ENCODE measurements around the gene ADK. TPM values are rescaled to one million over a fixed set of nuclear protein-coding genes. Genes with fewer than 3 reads are reported as not detected.

Gene ADK
- total and polyA plus RNA-seq, 2 experiments from 2014 or later: 39.9 to 53.0 TPM

- Histone ChIP-seq H3K27ac (ENCODE audit: low read depth) (no peak overlapping the region), H3K4me3 (no peak overlapping the region), H3K4me1 (ENCODE audit: insufficient read depth) (peaks cover 4% of the 10 kb centered on the region), H3K4me2 (no peak overlapping the region), H3K9me2 (ENCODE audit: insufficient read depth) (no peaks in the 10 kb centered on the region), H3F3A (replicated peaks; ENCODE audit: low read depth) (no peaks in the 10 kb centered on the region), H3K36me3 (ENCODE audit: insufficient read depth) (no peaks in the 10 kb centered on the region), H3K27me3 (ENCODE audit: insufficient read depth) (no peaks in the 10 kb centered on the region), H4K20me1 (replicated peaks; ENCODE audit: insufficient read depth) (no peaks in the 10 kb centered on the region), H2AFZ (no peak overlapping the region), H3K79me2 (replicated peaks; ENCODE audit: insufficient read depth) (no peaks in the 10 kb centered on the region)
- TF ChIP-seq REST (IDR thresholded peaks at IDR 0.05; ENCODE audit: unreplicated experiment) (no peak), CTCF (conservative IDR thresholded peaks at IDR 0.05; ENCODE audit: low read depth in 2 of 2) (no peak), ETS1 (IDR thresholded peaks at IDR 0.05) (no peak), EZH2 (IDR thresholded peaks at IDR 0.05; ENCODE audit: low read depth, unreplicated experiment) (no peak), JUNB (IDR thresholded peaks at IDR 0.05; ENCODE audit: unreplicated experiment) (no peak), POLR2AphosphoS5 (IDR thresholded peaks at IDR 0.05; ENCODE audit: low read depth) (no peak), ZNF331 (CRISPR knock-in tag; IDR thresholded peaks at IDR 0.05; ENCODE audit: low read depth) (no peak), EZH2phosphoT487 (IDR thresholded peaks at IDR 0.05; ENCODE audit: unreplicated experiment) (no peak), ZNF114 (CRISPR knock-in tag; IDR thresholded peaks at IDR 0.05) (no peak), ZNF462 (CRISPR knock-in tag; IDR thresholded peaks at IDR 0.05) (no peak), CREB1 (CRISPR knock-in tag; IDR thresholded peaks at IDR 0.05; ENCODE audit: low read depth) (no peak), NANOG (IDR thresholded peaks at IDR 0.05; ENCODE audit: borderline replicate concordance) (no peak), STAT1 (IDR thresholded peaks at IDR 0.05; ENCODE audit: unreplicated experiment) (no peak)
- Mint-ChIP-seq H3K27me3 (ENCODE audit: insufficient read depth, low read depth, poor library complexity) (no peaks in the 10 kb centered on the region), H3K36me3 (ENCODE audit: low read depth) (no peaks in the 10 kb centered on the region), H3K9me3 (no peaks in the 10 kb centered on the region), H3K4me3 (no peak overlapping the region), H3K27ac (no peak overlapping the region), H3K4me1 (peaks cover 17% of the 10 kb centered on the region)
- DNase-seq (ENCODE audit: low spot score) (no peak), ATAC-seq (no peak)
These were observed 392.3 kb downstream of the ADK start for GRCh38 chr10:74543276-74543675.
